Activated CD4-positive, alpha-beta T cell treated with anti-CD3 and anti-CD28 coated beads, Interleukin-2, Interleukin-6, amounts not matched to agents 100 ng/mL and 50 ng/mL, durations not matched to agents 16 hours and 8 hours (primary cell): ENCODE results near the gene TMEM38A.
"Not testable (repeated sequence)": the region's sequence is repeated elsewhere in the genome, so short reads cannot be mapped to it uniquely, and the experiment has no call there.

Experiments used
- DNase-seq: peaks from one replicate; pipeline ENCODE4 v3.0.0-alpha.2; 2020

The TMEM38A gene

GRCh38 chr19:16679811-16680210 lies 18.9 kb downstream of the TMEM38A start:
- no peak for DNase-seq

- no peak for DNase-seq
These were observed 21.6 kb downstream of the TMEM38A start for GRCh38 chr19:16682539-16682938.

GRCh38 chr19:16684216-16684615 lies 23.3 kb downstream of the TMEM38A start:
- no peak for DNase-seq

- DNase-seq, result no peak
These were observed 27.1 kb downstream of the TMEM38A start for GRCh38 chr19:16688084-16688483.

- no peak for DNase-seq
These were observed 38.0 kb downstream of the TMEM38A start for GRCh38 chr19:16698914-16699313.

- DNase-seq, result no peak
These were observed 41.2 kb downstream of the TMEM38A start for GRCh38 chr19:16702123-16702522.

- DNase-seq, result no peak
These were observed 42.7 kb downstream of the TMEM38A start for GRCh38 chr19:16703677-16704076.

- not testable (repeated sequence) for DNase-seq
These were observed 49.9 kb downstream of the TMEM38A start for GRCh38 chr19:16710870-16711269.

- not testable (repeated sequence) for DNase-seq
These were observed 51.4 kb downstream of the TMEM38A start for GRCh38 chr19:16712295-16712694.

GRCh38 chr19:16714702-16715287 lies 53.9 kb downstream of the TMEM38A start:
- DNase-seq, result peak; percentile 61

- DNase-seq, result no peak
These were observed 54.7 kb downstream of the TMEM38A start for GRCh38 chr19:16715611-16716010.

- no peak for DNase-seq
These were observed 60.1 kb downstream of the TMEM38A start for GRCh38 chr19:16721051-16721450.

- DNase-seq, result no peak
These were observed 61.7 kb downstream of the TMEM38A start for GRCh38 chr19:16722591-16722990.

- no peak for DNase-seq
These were observed 66.0 kb downstream of the TMEM38A start for GRCh38 chr19:16726916-16727315.

GRCh38 chr19:16735650-16736266 lies 74.8 kb downstream of the TMEM38A start:
- DNase-seq, result not testable (repeated sequence)

- DNase-seq, result no peak
These were observed 75.8 kb downstream of the TMEM38A start for GRCh38 chr19:16736709-16737108.

GRCh38 chr19:16737911-16738310 lies 77.0 kb downstream of the TMEM38A start:
- DNase-seq, result no peak

- no peak for DNase-seq
These were observed 78.6 kb downstream of the TMEM38A start for GRCh38 chr19:16739546-16739945.
